IMR-90 (cell line): ENCODE measurements around the gene DCLK1. TPM values are rescaled to one million over a fixed set of nuclear protein-coding genes. Genes with fewer than 3 reads are reported as not detected.

Experiments used
- ATAC-seq: fragments of 200-7000 bp; cut with Tn5 transposase; 2 replicates; pipeline ENCODE4 v1.9.1; 2020; ENCODE audit warnings: low read depth, mild to moderate bottlenecking, moderate library complexity
- BruUV-seq: library from RNA; stranded (reverse); fragments of 400-500 nt; replicated peaks from 2 replicates; lab custom pipeline; 2021; lab: Mats Ljungman, UMichigan
- CTCF ChIA-PET: fragments of 300-600 bp; formaldehyde crosslinking; extraction: SDS; loops from one replicate; lab custom pipeline; 2021; ENCODE audit warnings: antibody characterized with exemption; lab: Yijun Ruan, JAX
- POLR2A ChIA-PET: fragments of 300-600 bp; sonication (Branson Sonifier 250); formaldehyde crosslinking; loops from one replicate; lab custom pipeline; 2022; ENCODE audit warnings: antibody characterized with exemption; ENCODE audit not compliant: unreplicated experiment; lab: Charles Lee
- DNase-seq: peaks from one replicate; pipeline ENCODE4 v3.0.0; 2013
- H2AFZ ChIP-seq: replicated peaks from 2 replicates; pipeline ENCODE3; 2013; ENCODE audit warnings: low read length, mild to moderate bottlenecking; ENCODE audit not compliant: poor library complexity
- H2AK5ac ChIP-seq: 2 replicates; pipeline ENCODE4 v1.6.1; 2013; ENCODE audit warnings: low read depth, low read length, inconsistent platforms
- H2AK9ac ChIP-seq: replicated peaks from 2 replicates; pipeline ENCODE3; 2013; ENCODE audit warnings: mild to moderate bottlenecking, low read depth, low read length, moderate library complexity; ENCODE audit not compliant: poor library complexity
- H2BK120ac ChIP-seq: 2 replicates; pipeline ENCODE4 v1.6.1; 2013; ENCODE audit warnings: low read depth, low read length, inconsistent platforms
- H2BK15ac ChIP-seq: 3 replicates; pipeline ENCODE4 v1.6.1; 2013; ENCODE audit warnings: low read depth, low read length, inconsistent platforms
- H2BK20ac ChIP-seq: 2 replicates; pipeline ENCODE4 v1.6.1; 2013; ENCODE audit warnings: low read depth, mild to moderate bottlenecking, inconsistent platforms, low read length, moderate library complexity
- H2BK5ac ChIP-seq: 2 replicates; pipeline ENCODE4 v1.6.1; 2013; ENCODE audit warnings: mild to moderate bottlenecking, low read depth, low read length, inconsistent platforms; ENCODE audit not compliant: poor library complexity, severe bottlenecking
- H3K14ac ChIP-seq: replicated peaks from 2 replicates; pipeline ENCODE4 v1.6.1; 2013; ENCODE audit warnings: low read depth, low read length, inconsistent platforms
- H3K18ac ChIP-seq: 2 replicates; pipeline ENCODE4 v1.6.1; 2013; ENCODE audit warnings: low read depth, low read length, control low read depth
- H3K23ac ChIP-seq: 2 replicates; pipeline ENCODE4 v1.6.1; 2013; ENCODE audit warnings: low read depth, low read length, inconsistent platforms
- H3K27ac ChIP-seq: 2 replicates; pipeline ENCODE4 v1.5.1; 2013; ENCODE audit warnings: mild to moderate bottlenecking, control low read depth, low read length; ENCODE audit not compliant: insufficient read depth
- H3K27me3 ChIP-seq: 2 replicates; pipeline ENCODE4 v1.6.1; 2013; ENCODE audit warnings: low read length; ENCODE audit not compliant: control insufficient read depth, insufficient read depth
- H3K36me3 ChIP-seq: 2 replicates; pipeline ENCODE4 v1.6.1; 2013; ENCODE audit warnings: low read length, mixed read lengths; ENCODE audit not compliant: control insufficient read depth, insufficient read depth
- H3K4ac ChIP-seq: 2 replicates; pipeline ENCODE4 v1.6.1; 2013; ENCODE audit warnings: low read depth, low read length, inconsistent platforms
- H3K4me1 ChIP-seq: 2 replicates; pipeline ENCODE4 v1.6.1; 2013; ENCODE audit warnings: low read length, mixed read lengths; ENCODE audit not compliant: control insufficient read depth, insufficient read depth
- H3K4me2 ChIP-seq: 2 replicates; pipeline ENCODE4 v1.6.1; 2013; ENCODE audit warnings: low read depth, mild to moderate bottlenecking, control low read depth, low read length, moderate library complexity
- H3K4me3 ChIP-seq: 2 replicates; pipeline ENCODE4 v1.5.1; 2013; ENCODE audit warnings: low read depth, mild to moderate bottlenecking, control low read depth, low read length, moderate library complexity; ENCODE audit not compliant: insufficient read depth
- H3K56ac ChIP-seq: 2 replicates; pipeline ENCODE4 v1.6.1; 2013; ENCODE audit warnings: low read length, inconsistent platforms; ENCODE audit not compliant: insufficient read depth; ENCODE audit errors: extremely low read depth
- H3K79me1 ChIP-seq, 2 experiments: 2 replicates each; pipeline ENCODE4 v1.6.1; 2013; ENCODE audit warnings: low read length in 2 of 2, inconsistent platforms in 1 of 2, low read depth in 1 of 2
- H3K9ac ChIP-seq: 2 replicates; pipeline ENCODE4 v1.6.1; 2013; ENCODE audit warnings: low read depth, low read length, control low read depth
- H3K9me1 ChIP-seq: 2 replicates; pipeline ENCODE4 v1.6.1; 2013; ENCODE audit warnings: low read length, inconsistent platforms; ENCODE audit not compliant: insufficient read depth
- H3K9me3 ChIP-seq: 2 replicates; pipeline ENCODE4 v1.6.1; 2013; ENCODE audit warnings: low read length; ENCODE audit not compliant: control insufficient read depth, insufficient read depth
- H4K20me1 ChIP-seq: 2 replicates; pipeline ENCODE4 v1.6.1; 2013; ENCODE audit warnings: low read length, inconsistent platforms; ENCODE audit not compliant: insufficient read depth
- H4K5ac ChIP-seq: 2 replicates; pipeline ENCODE4 v1.6.1; 2013; ENCODE audit warnings: mild to moderate bottlenecking, low read depth, low read length, control low read depth
- H4K8ac ChIP-seq, 2 experiments: 2 replicates each; pipeline ENCODE4 v1.6.1; 2013; ENCODE audit warnings: low read depth in 2 of 2, low read length in 2 of 2, control low read depth in 1 of 2, inconsistent platforms in 1 of 2
- H4K91ac ChIP-seq: 2 replicates; pipeline ENCODE4 v1.6.1; 2013; ENCODE audit warnings: low read depth, low read length, inconsistent platforms; ENCODE audit not compliant: insufficient read depth
- BHLHE40 ChIP-seq: fragments of 150-350 bp; IDR thresholded peaks from 2 replicates; pipeline ENCODE4 v1.6.1; 2016; ENCODE audit warnings: mild to moderate bottlenecking, low read depth, low read length
- CEBPB ChIP-seq: IDR thresholded peaks from 2 replicates; pipeline ENCODE4 v1.6.1; 2012; ENCODE audit warnings: low read depth, low read length, improper control_type of control experiment
- CHD1 ChIP-seq: IDR thresholded peaks from 2 replicates; pipeline ENCODE4 v1.6.1; 2012; ENCODE audit warnings: low read depth, low read length, improper control_type of control experiment
- ELK1 ChIP-seq: fragments of 150-350 bp; IDR thresholded peaks from 2 replicates; pipeline ENCODE4 v1.6.1; 2016; ENCODE audit warnings: low read depth, mild to moderate bottlenecking, low read length, moderate library complexity, borderline replicate concordance
- FOS ChIP-seq: fragments of 150-350 bp; IDR thresholded peaks from 2 replicates; pipeline ENCODE4 v1.6.1; 2016; ENCODE audit warnings: low read depth, low read length
- MAFK ChIP-seq: IDR thresholded peaks from 2 replicates; pipeline ENCODE4 v1.6.1; 2012; ENCODE audit warnings: low read depth, low read length, improper control_type of control experiment
- MAZ ChIP-seq: IDR thresholded peaks from 2 replicates; pipeline ENCODE4 v1.6.1; 2012; ENCODE audit warnings: low read depth, mild to moderate bottlenecking, low read length, improper control_type of control experiment, moderate library complexity, borderline replicate concordance
- MXI1 ChIP-seq: IDR thresholded peaks from 2 replicates; pipeline ENCODE4 v1.6.1; 2012; ENCODE audit warnings: low read depth, mild to moderate bottlenecking, low read length, moderate library complexity, borderline replicate concordance
- NFE2L2 ChIP-seq: fragments of 150-350 bp; IDR thresholded peaks from 2 replicates; pipeline ENCODE4 v1.6.1; 2016; ENCODE audit warnings: low read depth, mild to moderate bottlenecking, low read length
- POLR2A ChIP-seq: IDR thresholded peaks from 2 replicates; pipeline ENCODE4 v1.6.1; 2012; ENCODE audit warnings: mild to moderate bottlenecking, low read depth, low read length
- RAD21 ChIP-seq: IDR thresholded peaks from 2 replicates; pipeline ENCODE4 v1.6.1; 2012; ENCODE audit warnings: low read length, improper control_type of control experiment
- RCOR1 ChIP-seq: IDR thresholded peaks from 2 replicates; pipeline ENCODE4 v1.6.1; 2012; ENCODE audit warnings: mild to moderate bottlenecking, low read length, improper control_type of control experiment; ENCODE audit not compliant: insufficient replicate concordance
- RFX5 ChIP-seq: IDR thresholded peaks from 2 replicates; pipeline ENCODE4 v1.8.0; 2012; ENCODE audit warnings: low read depth, mild to moderate bottlenecking, low read length, moderate library complexity
- SMC3 ChIP-seq: fragments of 150-350 bp; IDR thresholded peaks from 2 replicates; pipeline ENCODE4 v1.6.1; 2016; ENCODE audit warnings: low read depth, mild to moderate bottlenecking, antibody characterized with exemption, low read length, moderate library complexity
- USF2 ChIP-seq: fragments of 150-350 bp; IDR thresholded peaks from 2 replicates; pipeline ENCODE4 v1.6.1; 2017; ENCODE audit warnings: mild to moderate bottlenecking, antibody characterized with exemption, low read length, low read depth
- whole genome bisulfite sequencing, 2 experiments: methylation state at CpG; one replicate each; pipeline versions ENCODE4 v1.1.5 to v1.1.7; 2013; ENCODE audit warnings: missing lambda C conversion rate in 2 of 2; ENCODE audit not compliant: insufficient read length in 1 of 2; ENCODE audit errors: extremely low coverage in 2 of 2; 5-methylcytosine and 5-hydroxymethylcytosine counted together
- dilution Hi-C: fragments of 300-500 bp; cut with HindIII; formaldehyde crosslinking; loops from one replicate; pipeline ENCODE4 v1.14.3; 2018; ENCODE audit warnings: low sequenced_read_pairs; ENCODE audit not compliant: unreplicated experiment
- in situ Hi-C: fragments of 300-500 bp; cut with MboI; formaldehyde crosslinking; loops from 3 replicates; pipeline ENCODE4 v1.14.3; 2019; ENCODE audit warnings: low sequenced_read_pairs, inconsistent platforms, mixed read lengths
- intact Hi-C: fragments of 100-400 bp; cut with micrococcal nuclease; formaldehyde crosslinking; loops from 2 replicates; pipeline ENCODE4 v1.10.0; 2022
- polyA plus RNA-seq, 3 experiments: library from polyadenylated mRNA; depleted of rRNA; stranded (reverse); fragments of >200 nt; gene quantifications; 2 replicates each; pipeline ENCODE4 v1.2.3, GENCODE V29; 2012; ENCODE audit warnings: low replicate concordance in 1 of 3
- total RNA-seq: library from RNA; depleted of rRNA; stranded (reverse); fragments of >200 nt; gene quantifications from 2 replicates; pipeline ENCODE4 v1.2.3, GENCODE V29; 2012
- TF ChIP-seq, protein P1 (sequence below): conservative IDR thresholded peaks from 2 replicates; pipeline ENCODE4 v1.5.1; 2012; ENCODE audit warnings: mild to moderate bottlenecking, low read depth, low read length, improper control_type of control experiment

The DCLK1 gene
- total and polyA plus RNA-seq, 2 of the 4 experiments (the other 2 are of a cell fraction), result under 0.01 to 0.02 TPM

- intact Hi-C loops, result no loop called here
- Histone ChIP-seq H4K91ac (no peak overlapping the region), H4K5ac (no peak overlapping the region), H3K4me1 (no peaks in the 10 kb centered on the region), H4K20me1 (no peaks in the 10 kb centered on the region), H2BK5ac (no peak overlapping the region), H2AFZ (no peak overlapping the region), H3K79me1 (no peaks in the 10 kb centered on the region), H3K27me3 (no peaks in the 10 kb centered on the region), H2BK15ac (no peak overlapping the region), H2AK9ac (no peak overlapping the region), H2BK120ac (no peak overlapping the region), H3K27ac (no peak overlapping the region), H3K18ac (no peak overlapping the region), H3K9me1 (no peaks in the 10 kb centered on the region), H3K36me3 (no peaks in the 10 kb centered on the region), H2AK5ac (peak overlapping the region; percentile 39; the same call in 1 of the 2 replicates), H3K56ac (no peak overlapping the region), H2BK20ac (no peak overlapping the region), H3K4me3 (no peak overlapping the region), H3K4ac (no peak overlapping the region), H3K4me2 (no peak overlapping the region), H3K14ac (no peak overlapping the region), H3K23ac (no peak overlapping the region), H3K9me3 (peaks cover 5% of the 10 kb centered on the region), H3K9ac (no peak overlapping the region), H4K8ac (no peak overlapping the region)
- ChIA-PET CTCF (interaction anchor here (0.8 kb wide), 1 partner anchor 18 kb away, joined by 3 read pairs; no protein-coding TSS in a partner anchor), POLR2A (no interaction called here)
- in situ Hi-C loops, result no loop called here
- dilution Hi-C loops, result no loop called here
- no peak for ATAC-seq
- DNase-seq, result no peak
- no CpG with 5 or more reads among the region's 10 CpGs for WGBS, 2 experiments
- no TSS peak for BruUV-seq
- TF ChIP-seq MXI1, result no peak
- TF ChIP-seq NFE2L2, result no peak
- TF ChIP-seq POLR2A, result no peak
- TF ChIP-seq RFX5, result no peak
- no peak for TF ChIP-seq CEBPB
- no peak for TF ChIP-seq RAD21
- TF ChIP-seq SMC3, result no peak
- no peak for TF ChIP-seq MAFK
- TF ChIP-seq BHLHE40, result no peak
- TF ChIP-seq RCOR1, result no peak
- no peak for TF ChIP-seq USF2
- TF ChIP-seq, protein P1, sequence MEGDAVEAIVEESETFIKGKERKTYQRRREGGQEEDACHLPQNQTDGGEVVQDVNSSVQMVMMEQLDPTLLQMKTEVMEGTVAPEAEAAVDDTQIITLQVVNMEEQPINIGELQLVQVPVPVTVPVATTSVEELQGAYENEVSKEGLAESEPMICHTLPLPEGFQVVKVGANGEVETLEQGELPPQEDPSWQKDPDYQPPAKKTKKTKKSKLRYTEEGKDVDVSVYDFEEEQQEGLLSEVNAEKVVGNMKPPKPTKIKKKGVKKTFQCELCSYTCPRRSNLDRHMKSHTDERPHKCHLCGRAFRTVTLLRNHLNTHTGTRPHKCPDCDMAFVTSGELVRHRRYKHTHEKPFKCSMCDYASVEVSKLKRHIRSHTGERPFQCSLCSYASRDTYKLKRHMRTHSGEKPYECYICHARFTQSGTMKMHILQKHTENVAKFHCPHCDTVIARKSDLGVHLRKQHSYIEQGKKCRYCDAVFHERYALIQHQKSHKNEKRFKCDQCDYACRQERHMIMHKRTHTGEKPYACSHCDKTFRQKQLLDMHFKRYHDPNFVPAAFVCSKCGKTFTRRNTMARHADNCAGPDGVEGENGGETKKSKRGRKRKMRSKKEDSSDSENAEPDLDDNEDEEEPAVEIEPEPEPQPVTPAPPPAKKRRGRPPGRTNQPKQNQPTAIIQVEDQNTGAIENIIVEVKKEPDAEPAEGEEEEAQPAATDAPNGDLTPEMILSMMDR, result no peak
- no peak for TF ChIP-seq CHD1
- no peak for TF ChIP-seq MAZ
- TF ChIP-seq FOS, result no peak
- TF ChIP-seq ELK1, result no peak
Observed at GRCh38 chr13:35941374-35941773, 189.8 kb downstream of the DCLK1 start.
